Osteoblast (primary cell): Measurements from ENCODE around the gene EP300. TPM values are rescaled to one million over a fixed set of nuclear protein-coding genes. Genes with fewer than 3 reads are reported as not detected.

Source experiments
- small RNA-seq: library from RNA; depleted of rRNA; stranded (forward); fragments of <200 nt; gene quantifications from one replicate; pipeline ENCODE3, GENCODE V24; 2012
- total RNA-seq: library from RNA; depleted of rRNA; stranded (reverse); fragments of >200 nt; gene quantifications from 2 replicates; pipeline ENCODE4 v1.2.3, GENCODE V29; 2012

Gene EP300
- total RNA-seq, 1 donor = 67.7 TPM

Small RNA genes lying within 50 kb of the gene (small RNA-seq; reads per million reads assigned to genes)
- not detected for gene RF00019
- not detected for gene RNU6-375P

Other genes with a start within 250 kb of the EP300 start
- 231 and 249 TPM in 2 replicates for gene ST13, start 236.0 kb upstream of the EP300 start, total RNA-seq
- 15.6 and 17.7 TPM in 2 replicates for gene XPNPEP3, start 235.4 kb upstream of the EP300 start, total RNA-seq
- not detected in 2 replicates for gene DNAJB7, start 230.5 kb upstream of the EP300 start, total RNA-seq
- 28.2 and 38.3 TPM in 2 replicates for gene RBX1, start 141.2 kb upstream of the EP300 start, total RNA-seq
- 21.5 and 22.8 TPM in 2 replicates for gene L3MBTL2, start 112.7 kb downstream of the EP300 start, total RNA-seq
- 1.1 and 1.2 TPM in 2 replicates for gene CHADL, start 148.3 kb downstream of the EP300 start, total RNA-seq
- gene RANGAP1, start 193.6 kb downstream of the EP300 start, total RNA-seq = 29.8 and 31.8 TPM in 2 replicates
- gene ZC3H7B, start 208.9 kb downstream of the EP300 start, total RNA-seq = 43.6 and 53.6 TPM in 2 replicates